Right hindlimb (tissue), 1 donor: ENCODE results near the gene TMX1.

ENCODE experiments used
- DNase-seq: peaks from one replicate; pipeline ENCODE4 v3.0.0-alpha.2; 2018

TMX1 gene

DNA sequence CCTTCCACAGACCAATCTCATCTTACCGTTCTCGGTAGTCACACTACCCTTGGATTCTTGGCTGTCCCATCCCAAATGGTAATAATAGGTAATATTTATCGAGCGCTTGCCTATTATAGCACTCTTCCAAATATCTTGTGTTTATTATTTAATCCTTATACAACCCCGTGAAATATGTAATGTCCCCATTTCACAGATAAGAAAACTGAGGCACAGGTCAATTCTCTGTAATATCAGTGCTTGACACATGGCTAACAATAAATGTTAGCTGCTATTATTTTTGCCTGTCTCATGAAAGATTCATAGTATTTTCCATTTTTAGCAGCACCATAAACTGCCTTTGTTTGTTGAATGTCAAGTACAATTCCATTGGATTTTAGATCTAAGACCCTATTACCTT lies 4.5 kb downstream of the TMX1 start:
- no peak for DNase-seq

DNA sequence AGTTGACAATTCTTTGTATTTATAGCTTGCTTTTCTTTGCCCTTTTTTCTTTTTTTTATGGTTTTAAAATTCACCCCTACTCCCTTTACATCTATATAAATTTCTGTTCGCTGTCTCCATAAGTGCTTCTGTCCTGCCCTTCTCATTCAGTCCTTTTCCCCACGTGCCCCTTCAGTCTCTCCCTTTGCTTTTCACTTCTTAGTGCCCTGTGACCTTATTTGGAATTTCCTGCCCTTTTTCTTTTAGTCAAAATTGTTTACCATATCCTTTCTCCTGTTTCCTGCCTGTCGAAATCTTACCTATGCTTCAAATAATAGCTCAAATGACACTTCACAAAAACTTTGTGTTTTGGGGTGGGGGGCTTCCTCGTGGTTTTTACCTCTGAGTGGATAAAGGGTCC lies 6.0 kb downstream of the TMX1 start:
- no peak for DNase-seq

DNA sequence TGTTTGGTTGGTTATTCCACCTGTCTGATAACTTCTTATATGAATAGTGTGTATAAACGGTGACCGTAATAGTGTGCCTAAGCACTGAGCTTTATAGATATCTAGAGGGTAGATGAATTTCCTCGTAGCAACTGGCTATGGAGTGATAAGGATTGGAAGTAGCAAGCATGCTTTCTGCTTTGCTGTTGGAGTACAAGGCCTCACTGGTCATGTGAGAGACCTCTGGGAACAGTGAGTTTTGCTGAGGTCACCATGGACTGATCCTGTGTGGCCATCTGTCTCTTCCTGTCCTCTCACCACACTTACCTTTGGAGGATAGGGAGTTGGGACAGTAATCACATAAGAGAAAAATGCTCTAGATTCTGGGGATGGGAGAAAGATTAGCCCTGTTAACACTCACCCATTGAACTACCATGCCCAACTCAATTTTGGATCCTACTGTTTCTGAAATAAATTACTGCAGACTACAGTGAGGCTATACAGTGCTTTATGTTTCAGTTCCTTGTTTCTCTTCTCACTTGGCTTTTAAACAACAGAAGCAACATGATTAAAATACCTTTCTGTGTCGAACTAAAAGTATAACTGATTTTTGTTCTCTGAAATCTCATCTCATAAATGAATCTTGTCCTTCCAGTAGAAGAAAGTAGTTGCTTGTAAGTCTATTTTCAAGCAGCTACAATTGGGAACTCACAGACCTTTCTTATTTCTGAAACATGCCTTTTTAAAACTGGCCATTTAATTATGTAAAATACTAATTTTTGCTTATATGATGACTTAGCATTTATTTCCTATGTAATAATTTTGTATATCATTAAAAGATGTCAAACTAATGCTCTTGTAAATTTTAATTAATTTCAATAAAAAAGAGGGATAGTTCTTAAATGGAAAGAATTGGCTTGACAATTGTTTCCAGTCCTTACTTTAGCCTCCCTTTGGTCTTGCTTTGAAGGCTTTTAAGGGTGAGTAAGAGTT lies 8.3 kb downstream of the TMX1 start:
- no peak for DNase-seq

DNA sequence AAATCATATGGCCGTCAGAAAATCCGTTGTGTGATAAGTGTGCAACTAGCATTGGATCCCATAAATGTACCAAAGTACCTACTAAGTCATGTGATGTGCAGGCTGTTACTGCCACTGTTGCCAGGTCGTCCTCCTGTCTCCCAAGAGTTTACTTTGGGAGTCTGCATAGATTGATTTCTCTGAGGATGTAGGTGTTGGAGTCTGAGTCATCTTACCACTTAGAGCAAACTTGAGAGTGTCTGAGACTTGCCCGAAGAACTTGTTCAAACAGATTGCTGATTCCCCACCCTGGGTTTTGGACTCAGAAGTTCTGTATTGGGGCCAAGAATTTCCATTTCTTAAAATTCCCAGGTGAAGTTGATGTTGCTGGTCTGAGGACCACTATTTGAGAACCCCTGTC lies 11.4 kb downstream of the TMX1 start:
- DNase-seq: no peak

DNA sequence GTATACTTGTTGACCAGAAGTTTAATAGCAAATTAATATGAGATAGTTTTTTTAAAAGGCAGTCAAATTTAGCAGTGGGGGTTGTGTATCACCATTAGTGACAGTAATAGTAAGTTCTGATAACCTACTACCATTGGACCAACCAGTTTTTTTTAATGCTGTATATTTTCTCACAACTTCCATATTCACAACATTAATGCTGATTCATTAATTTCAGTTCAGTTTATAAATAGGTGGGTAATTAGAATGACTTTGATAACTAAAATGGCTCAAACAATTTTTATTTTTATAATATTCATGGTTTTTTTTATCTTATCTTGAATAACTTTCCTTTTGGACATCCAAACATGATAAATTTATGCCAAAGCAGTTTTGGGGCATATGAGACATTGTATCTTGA lies 13.8 kb downstream of the TMX1 start:
- DNase-seq: no peak

DNA sequence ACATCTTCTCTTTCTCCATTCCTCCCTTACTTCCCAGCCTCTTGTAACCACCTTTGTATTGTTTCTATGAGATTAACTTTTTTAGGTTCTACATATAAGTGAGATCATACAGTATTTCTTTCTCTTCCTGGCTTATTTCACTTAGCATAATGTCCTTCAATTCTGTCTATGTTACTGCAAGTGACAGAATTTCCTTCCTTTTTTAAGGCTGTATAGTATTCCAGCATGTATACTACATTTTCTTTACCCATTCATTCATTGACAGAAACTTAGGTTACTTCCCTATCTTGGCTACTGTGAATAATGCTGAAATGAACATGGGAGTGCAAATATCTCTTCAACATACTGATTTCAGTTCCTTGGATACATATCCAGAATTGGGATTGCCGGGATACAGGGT lies 18.2 kb downstream of the TMX1 start:
- DNase-seq: no peak

DNA sequence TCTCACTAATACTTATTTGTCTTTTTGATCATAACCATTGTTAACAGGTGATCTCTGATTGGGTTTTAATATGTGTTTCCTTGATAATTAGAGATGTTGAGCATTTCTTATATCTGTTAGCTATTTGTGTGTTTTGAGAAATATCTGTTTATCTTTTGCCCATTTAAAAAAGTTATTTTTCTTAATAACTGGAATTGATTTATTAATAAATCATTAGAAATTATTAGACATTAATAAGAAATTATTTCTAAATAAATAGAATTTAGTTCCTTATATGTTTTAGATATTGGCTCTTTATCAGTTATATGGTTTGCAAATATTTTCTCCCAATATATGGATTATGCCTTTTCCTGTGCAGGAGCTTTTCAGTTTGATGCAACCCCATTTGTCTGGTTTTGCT lies 18.7 kb downstream of the TMX1 start:
- DNase-seq: no peak

DNA sequence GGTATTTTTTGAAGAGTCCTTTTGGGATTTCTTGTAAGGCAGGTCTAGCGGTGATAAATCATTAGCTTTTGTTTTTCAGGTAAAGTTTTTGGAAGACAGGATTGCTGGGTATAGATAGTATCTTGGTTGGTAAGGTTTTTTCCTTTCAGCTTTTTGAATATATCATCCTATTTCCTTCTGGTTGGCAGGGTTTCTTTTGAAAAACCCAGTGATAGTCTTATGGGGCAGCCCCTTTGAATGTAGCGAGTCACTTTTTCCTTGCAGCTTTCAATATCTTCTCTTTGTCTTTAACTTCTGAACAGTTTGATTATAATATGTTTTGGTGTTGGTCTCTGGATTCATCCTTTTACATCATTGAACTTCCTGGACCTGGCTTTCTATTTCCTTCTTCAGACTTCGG lies 20.2 kb downstream of the TMX1 start:
- no peak for DNase-seq

DNA sequence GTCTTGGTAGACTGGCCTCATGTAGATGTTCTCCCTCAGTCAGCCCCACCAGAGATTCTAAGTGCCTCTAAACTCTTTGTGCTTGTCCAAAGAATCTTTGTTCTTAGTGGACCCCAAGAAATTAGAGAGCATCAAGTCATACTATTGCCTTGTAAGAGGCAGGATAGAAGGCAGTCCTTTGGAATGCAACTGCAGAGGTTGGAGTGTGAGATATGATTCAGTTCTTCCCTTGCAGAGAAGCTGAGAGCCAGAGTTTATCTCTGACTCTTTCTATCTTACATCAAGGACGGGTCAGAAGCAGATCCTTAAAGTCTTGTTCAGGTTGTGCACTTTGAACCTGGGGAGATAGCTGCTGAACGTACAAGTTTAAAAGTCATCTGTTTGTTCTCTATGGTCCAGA lies 21.1 kb downstream of the TMX1 start:
- no peak for DNase-seq

DNA sequence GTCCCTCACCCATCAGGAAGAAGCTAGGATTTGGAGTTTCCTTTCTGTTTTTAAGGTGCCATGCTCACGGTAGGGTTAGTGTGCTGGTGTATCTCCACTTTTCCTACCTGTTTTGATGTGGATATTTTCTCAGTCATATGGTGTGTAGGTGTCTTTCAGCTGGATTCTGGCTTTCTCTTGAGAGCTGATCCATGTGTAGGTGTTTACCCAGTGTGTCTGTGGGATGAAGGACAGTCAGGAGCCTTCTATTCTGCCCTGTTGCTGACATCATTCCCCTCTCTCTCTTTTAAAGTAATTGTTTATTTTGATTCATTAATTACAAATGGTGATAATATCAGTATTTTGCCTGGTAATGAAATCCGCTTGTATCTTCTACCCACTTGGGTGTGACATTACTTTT lies 22.8 kb downstream of the TMX1 start:
- DNase-seq: no peak

DNA sequence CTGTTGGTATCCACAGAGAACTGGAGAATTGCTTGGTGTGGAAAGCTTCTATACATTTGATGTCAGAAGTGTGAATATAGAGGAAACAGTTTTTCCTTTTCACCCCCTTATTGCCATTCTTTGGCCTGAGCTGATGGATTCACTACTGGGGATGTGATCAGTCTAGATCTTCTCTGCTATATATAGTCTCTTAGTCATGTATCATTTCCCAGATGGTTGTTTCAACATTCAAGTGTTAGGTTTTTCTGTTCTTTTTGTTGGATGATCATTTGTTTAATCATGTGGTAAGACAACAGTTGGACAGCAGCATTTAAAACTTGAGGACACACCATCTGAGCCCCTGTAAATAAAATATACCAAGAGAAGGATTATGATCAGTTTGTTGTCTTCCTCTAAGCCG lies 29.6 kb downstream of the TMX1 start:
- no peak for DNase-seq

DNA sequence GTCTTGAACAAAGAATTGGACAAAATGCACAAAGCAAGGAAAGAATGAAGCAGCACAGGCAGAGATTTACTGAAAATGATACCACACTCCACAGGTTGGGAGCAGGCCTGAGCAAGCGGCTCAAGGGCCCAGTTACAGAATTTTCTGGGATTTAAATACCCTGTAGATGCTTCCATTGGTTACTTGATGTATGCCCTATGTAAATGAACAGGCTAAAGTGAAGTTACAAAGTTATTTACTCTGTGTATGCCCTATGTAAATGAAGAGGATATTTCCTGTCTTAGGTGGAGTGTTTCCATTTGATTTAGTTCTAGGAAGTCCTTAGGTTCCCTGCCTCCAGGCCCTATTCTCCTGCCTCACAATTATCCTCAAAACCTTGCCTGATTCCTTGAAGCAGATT lies 36.6 kb downstream of the TMX1 start:
- DNase-seq: no peak

DNA sequence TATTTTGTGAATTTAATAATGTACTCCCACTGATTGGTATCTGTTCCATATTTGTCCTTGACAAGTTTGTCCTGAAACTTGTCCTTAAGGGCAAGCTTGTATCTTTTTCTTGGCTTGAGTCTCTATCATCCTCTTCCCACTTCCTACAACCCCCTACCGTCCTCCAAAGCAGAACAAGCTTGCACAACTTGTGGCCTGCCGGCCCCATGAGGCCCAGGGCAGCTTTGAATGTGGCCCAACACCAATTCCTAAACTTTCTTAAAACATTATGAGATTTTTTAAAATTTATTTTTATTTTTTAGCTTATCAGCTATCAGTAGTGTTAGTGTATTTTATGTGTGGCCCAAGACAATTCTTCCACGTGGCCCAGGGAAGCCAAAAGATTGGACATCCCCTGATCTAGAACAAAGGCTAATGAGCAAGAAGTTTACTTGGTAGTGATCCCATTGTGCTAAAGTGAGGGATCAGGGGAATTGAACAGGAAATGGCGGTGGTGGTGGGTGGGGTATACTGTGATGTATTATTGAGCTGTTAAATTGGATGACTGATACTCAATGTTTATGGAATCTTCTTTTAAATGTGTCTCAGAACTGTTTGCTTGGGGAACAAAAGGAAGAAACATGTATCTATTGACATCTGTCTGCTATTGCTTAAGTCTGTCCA lies 37.8 kb downstream of the TMX1 start:
- no peak for DNase-seq

DNA sequence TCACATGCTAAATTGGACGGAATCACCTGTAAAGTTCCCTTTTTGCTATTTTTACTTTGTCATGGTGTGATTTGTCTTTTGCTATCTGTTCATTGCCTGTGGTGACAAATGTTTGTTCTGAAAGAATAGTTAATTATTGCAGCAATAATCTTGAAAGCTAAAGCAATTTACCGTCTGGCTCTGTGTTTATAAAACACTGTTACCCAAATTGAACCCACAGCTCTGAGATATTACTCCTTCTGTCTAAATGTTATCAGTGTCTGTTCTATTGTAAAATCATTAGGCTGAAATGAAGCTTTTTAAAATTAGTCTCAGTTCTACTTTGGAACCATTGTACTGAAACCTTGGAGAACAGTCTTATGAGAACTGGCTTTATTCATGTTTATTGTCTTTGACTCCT lies 42.5 kb downstream of the TMX1 start:
- DNase-seq: no peak

DNA sequence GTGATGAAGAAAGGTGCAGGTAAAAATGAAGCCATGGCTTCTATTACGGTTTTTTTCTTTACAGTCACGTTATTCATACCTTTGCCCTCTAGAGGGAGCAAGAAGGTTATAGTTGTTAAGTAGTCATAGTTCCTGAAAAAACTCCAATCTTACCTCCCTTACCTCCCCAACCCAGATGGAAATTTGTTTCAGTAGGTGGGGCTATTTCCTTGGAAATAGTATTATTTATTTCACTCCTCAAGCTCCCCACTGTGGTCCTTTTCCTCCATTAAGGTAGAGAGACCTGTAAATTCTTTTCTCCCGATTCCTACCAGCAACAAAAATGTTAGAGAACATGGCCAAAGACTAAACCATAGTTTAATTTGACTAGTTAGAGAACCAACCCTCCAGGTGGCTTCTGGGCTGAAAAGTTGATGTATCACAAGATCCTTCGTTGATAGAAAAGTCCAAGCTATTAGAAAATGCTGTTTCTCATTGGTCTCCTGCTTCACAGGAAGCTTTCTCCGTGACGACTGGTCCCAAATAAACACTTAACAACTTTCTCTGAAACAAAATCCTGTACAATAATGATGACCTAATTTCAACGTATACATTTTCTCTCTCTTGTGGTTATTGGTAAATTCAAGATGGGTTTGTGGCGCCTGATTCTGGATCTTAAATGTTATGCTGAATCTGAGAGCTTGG lies 43.5 kb downstream of the TMX1 start:
- DNase-seq: peak; percentile 20

DNA sequence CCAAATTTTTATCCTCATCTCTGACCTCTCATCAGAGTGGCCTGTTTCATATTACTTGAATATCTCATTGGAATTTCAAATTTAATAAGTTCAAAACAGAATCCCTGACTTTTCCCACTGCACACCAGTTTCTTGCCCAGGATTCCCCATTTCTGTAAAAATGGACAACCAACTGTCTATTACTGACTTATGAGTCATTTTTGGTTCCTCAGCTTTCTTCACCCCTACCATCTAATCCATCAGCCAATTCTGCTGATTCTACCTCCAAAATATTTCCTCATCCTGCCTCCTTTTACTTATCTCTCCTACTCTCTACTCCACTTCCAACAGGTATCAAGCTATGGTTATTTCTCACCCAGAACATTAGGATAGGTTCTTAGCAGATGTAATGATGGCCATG lies 44.2 kb downstream of the TMX1 start:
- no peak for DNase-seq

DNA sequence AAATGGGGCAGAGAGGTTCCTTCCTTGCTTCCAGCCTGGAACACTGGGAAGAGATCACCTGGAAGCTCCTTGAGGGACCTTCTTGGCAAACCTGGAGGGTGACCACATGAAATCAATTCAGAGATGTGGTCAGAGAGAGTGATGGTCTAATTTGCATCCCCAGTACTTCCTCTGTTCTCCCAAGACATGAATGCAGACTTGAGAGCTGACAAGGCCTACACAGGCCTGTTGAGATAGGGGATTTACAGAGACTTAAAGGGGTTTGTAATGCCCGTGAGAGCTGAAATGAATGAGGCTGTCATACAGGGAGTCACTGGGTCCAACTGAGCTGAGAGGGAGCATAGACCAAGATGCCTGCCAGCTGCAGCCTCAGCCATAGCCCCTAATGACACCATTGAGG lies 45.1 kb downstream of the TMX1 start:
- DNase-seq: no peak

DNA sequence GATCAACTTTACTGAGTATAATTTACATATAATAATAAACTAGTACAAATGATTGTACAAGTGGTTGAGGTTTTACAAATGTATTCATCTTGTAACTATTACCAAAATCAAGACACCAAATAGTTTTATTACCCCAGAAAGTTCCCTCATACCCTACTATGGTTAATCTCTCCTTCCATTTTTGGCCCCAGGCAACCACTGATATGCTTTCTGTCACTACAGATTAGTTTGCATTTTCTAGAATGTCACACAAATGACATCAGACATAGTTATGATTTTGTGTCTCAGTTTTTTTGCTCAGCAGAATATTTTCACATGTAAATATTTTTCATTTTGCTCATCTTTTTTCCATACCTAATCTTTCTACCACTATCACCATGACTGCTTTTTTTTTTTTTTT lies 49.1 kb downstream of the TMX1 start:
- DNase-seq: no peak

DNA sequence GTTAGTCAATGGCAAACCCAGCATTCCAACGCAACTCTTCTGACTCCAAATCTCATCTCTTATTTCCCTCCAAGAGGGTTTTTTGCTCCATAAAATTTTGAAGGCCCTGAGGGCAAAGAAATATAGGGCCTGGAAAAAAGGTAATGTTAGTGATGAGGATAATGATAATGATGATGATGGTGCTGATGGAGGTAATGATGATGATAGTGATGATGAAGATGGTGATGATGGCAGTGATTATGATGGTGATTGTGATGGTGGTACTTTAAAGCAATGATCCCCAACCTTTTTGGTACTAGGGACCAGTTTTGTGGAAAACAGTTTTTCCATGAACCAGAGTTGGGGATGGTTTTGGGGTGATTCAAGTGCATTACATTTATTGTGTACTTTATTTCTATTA lies 50.1 kb downstream of the TMX1 start:
- no peak for DNase-seq

DNA sequence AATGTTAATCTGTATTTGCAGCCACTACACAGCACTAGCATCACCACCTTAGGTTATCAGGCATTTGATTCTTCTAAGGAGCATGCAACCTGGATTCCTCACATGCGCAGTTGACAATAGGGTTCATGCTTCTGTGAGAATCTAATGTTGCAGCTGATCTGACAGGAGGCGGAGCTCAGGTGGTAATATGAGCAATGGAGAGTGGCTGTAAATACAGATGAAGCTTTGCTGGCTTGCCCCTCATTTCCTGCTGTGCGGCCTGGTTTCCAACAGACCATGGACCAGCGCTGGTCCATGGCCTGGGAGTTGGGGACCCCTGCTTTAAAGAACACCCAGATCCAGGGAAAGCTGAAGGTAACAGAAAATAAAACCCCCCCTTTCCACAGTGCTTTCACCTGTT lies 51.0 kb downstream of the TMX1 start:
- DNase-seq: no peak

DNA sequence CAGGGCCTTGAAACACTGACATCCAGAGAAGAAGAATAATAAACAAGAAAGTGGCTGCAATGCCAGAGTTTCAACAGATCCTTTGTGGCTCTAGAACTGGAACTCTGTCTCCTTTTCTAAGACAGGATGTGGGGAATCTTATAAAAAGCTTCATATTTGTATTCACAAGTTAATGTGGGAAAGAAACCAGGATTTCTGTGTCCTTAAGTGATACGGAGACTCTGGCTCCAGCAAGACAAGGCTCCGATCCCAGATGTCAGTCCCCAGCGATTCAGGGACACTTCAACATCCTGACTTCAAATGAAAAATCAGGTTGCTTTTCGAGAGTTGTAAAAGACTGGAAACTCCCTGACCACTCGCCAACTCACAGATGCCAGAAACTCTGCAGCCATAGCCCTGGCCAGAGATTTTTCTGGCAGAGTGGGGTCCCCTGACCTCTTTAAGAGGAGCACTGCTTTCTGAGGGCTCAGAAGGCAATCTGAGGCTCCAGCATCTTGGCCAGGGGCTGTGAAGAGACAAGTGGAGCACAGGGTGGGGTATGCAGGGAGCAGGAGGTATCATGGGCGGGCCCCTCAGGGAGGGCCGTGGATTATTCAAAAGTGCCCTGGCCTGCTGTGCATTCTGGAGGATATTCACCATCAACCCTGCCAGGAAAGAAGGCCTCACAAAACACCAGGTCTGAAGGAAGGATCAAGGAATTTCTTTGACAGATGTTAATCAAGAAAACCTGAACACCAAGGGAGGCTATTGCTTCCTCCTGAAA lies 53.3 kb downstream of the TMX1 start:
- DNase-seq: peak; percentile 67

DNA sequence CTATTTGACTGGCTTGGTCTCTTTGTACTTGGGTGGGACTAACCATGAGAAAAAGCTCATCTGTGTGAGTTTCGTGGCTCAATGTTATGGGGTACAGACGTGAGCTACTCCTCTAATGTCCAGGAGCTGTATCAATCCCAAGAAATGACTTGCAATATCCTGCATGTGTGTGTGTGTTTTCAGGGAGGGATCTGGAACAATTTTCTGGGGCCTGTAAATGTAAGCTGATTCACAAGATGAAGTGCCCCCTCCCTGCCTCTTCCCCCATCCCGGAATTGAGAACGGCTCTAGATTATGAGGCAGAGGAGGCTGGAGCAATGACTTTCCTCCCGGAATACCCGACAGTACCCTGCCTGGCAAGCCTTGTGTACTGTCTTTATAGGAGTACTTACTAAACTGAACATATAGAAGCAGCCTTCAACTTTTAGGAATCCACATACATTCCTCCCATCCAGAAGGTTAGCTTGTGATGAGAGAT lies 53.9 kb downstream of the TMX1 start:
- no peak for DNase-seq

DNA sequence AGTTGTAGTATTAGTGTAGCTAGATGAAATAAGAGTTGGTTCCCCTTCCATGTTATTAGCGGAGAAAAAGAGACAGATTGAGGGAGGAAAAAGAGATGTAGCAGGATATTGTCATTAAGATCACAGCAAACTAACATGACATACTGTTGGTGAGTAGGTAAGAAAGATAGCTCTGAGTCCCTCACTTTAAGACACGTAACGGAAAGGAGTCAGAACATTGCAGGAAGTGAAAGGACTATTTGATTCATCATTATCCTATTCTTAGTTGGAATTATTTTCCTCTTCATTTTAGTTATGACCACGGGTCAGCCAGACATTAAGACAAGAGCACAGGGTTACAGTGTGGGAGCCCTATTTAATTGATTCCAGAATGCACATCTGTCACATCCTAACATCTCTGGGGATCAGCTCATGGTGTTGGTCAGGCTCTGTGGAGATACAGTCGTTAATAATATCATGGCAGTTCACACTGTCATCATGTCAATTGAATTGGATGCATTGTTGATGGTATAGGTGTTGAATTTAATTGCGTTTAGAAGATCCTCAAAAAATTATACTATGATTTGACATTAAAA lies 55.0 kb downstream of the TMX1 start:
- DNase-seq: no peak
